Limb (tissue), 2 donors: ENCODE measurements around the gene RHOG.
A peak's percentile ranks its signal among the peaks of the same experiment; 100 is the strongest.
"Not testable (repeated sequence)": the region's sequence is repeated elsewhere in the genome, so short reads cannot be mapped to it uniquely, and the experiment has no call there.

Experiments used
- DNase-seq, 2 donors: peaks; one replicate each; pipeline ENCODE4 v3.0.0-alpha.2; 2016; ENCODE audit errors: extremely low spot score in 2 of 2

Gene RHOG

GRCh38 chr11:3810446-3810845 lies 30.3 kb downstream of the RHOG start:
- DNase-seq, result no peak

GRCh38 chr11:3809624-3809928 lies 31.2 kb downstream of the RHOG start:
- DNase-seq, result no peak

- DNase-seq, result no peak
These were observed 31.7 kb downstream of the RHOG start for GRCh38 chr11:3808861-3809623.

GRCh38 chr11:3807909-3808860 lies 32.6 kb downstream of the RHOG start, which contains the start of gene PGAP2:
Gene PGAP2, plus strand, starts transcription at chr11:3808560. Its CDS starts 2,700 bp downstream, at chr11:3811260.
- peak; percentile 64 to 83 for DNase-seq

GRCh38 chr11:3803726-3804495 lies 36.8 kb downstream of the RHOG start:
- no peak for DNase-seq

GRCh38 chr11:3802011-3802790 lies 38.6 kb downstream of the RHOG start:
- no peak for DNase-seq

- DNase-seq, result no peak
These were observed 40.9 kb downstream of the RHOG start for GRCh38 chr11:3799873-3800272.

GRCh38 chr11:3799143-3799542 lies 41.6 kb downstream of the RHOG start:
- DNase-seq, result no peak

GRCh38 chr11:3797329-3798090 lies 43.2 kb downstream of the RHOG start, which contains the start of gene NUP98:
Gene NUP98, minus strand, starts transcription at chr11:3797554. Its CDS starts 15,437 bp downstream, at chr11:3782117.
- peak; percentile 99 to 100 for DNase-seq

GRCh38 chr11:3796801-3797328 lies 43.9 kb downstream of the RHOG start:
- no peak for DNase-seq

- no peak for DNase-seq
These were observed 44.4 kb downstream of the RHOG start for GRCh38 chr11:3796346-3796745.

- no peak for DNase-seq
These were observed 44.8 kb downstream of the RHOG start for GRCh38 chr11:3796002-3796311.

- DNase-seq, result no peak
These were observed 45.4 kb downstream of the RHOG start for GRCh38 chr11:3795131-3796001.

GRCh38 chr11:3794387-3794786 lies 46.4 kb downstream of the RHOG start:
- DNase-seq, result not testable (repeated sequence)

- DNase-seq, result no peak
These were observed 53.9 kb downstream of the RHOG start for GRCh38 chr11:3786781-3787428.

GRCh38 chr11:3783611-3784010 lies 57.1 kb downstream of the RHOG start:
- no peak for DNase-seq

GRCh38 chr11:3782963-3783362 lies 57.8 kb downstream of the RHOG start:
- DNase-seq, result no peak

GRCh38 chr11:3781423-3781822 lies 59.3 kb downstream of the RHOG start:
- DNase-seq, result no peak
